Measurements from ENCODE around the gene EPHA4.

DNA sequence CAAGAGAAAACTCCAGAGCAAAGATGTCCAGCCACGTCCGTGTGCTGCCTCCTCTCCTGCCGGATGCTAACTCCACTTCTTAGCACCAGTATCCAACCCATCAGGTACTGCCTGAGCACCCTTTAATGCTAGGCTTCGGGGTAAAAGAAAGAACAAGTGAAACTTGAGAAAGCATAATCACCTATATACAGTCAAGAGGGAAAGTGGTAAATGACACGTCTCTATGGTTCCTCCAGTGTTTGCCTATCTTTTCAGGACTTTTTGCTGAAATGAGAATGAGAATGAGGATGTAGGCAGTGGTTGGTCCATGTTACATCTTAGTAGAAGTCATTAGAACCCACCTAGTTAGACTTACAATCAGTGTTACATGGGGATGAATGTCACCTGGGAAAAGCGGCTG, 47.9 kb downstream of the EPHA4 start:
- TF ChIP-seq, protein P1, sequence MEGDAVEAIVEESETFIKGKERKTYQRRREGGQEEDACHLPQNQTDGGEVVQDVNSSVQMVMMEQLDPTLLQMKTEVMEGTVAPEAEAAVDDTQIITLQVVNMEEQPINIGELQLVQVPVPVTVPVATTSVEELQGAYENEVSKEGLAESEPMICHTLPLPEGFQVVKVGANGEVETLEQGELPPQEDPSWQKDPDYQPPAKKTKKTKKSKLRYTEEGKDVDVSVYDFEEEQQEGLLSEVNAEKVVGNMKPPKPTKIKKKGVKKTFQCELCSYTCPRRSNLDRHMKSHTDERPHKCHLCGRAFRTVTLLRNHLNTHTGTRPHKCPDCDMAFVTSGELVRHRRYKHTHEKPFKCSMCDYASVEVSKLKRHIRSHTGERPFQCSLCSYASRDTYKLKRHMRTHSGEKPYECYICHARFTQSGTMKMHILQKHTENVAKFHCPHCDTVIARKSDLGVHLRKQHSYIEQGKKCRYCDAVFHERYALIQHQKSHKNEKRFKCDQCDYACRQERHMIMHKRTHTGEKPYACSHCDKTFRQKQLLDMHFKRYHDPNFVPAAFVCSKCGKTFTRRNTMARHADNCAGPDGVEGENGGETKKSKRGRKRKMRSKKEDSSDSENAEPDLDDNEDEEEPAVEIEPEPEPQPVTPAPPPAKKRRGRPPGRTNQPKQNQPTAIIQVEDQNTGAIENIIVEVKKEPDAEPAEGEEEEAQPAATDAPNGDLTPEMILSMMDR (conservative IDR thresholded peaks at IDR 0.05; ENCODE audit: low read length), result no peak
- no peak for TF ChIP-seq EZH2phosphoT487 (IDR thresholded peaks at IDR 0.05; ENCODE audit: borderline replicate concordance, low read depth, low read length)
